A673 (cell line): ENCODE data around the gene HOXB9.

Experiments
- CTCF ChIP-seq: fragments of 300-800, 200-600 bp; sonication (generic); conservative IDR thresholded peaks from 2 replicates; pipeline ENCODE4 v1.5.1; 2017; ENCODE audit warnings: low read depth, mild to moderate bottlenecking, antibody characterized with exemption, low read length, moderate library complexity, mixed read lengths
- EZH2 ChIP-seq: fragments of 200-600 bp; sonication (generic); IDR thresholded peaks from 2 replicates; pipeline ENCODE4 v1.6.1; 2017; ENCODE audit warnings: borderline replicate concordance, low read depth, mild to moderate bottlenecking, mixed read lengths, antibody characterized with exemption, low read length; ENCODE audit not compliant: poor library complexity, severe bottlenecking

- no peak for TF ChIP-seq CTCF
- no peak for TF ChIP-seq EZH2
Measured at GRCh38 chr17:48577946-48578615, 48.1 kb downstream of the HOXB9 start, which contains the start of gene HOXB4.
